Measurements from ENCODE around the gene CYFIP2.
A peak's percentile ranks its signal among the peaks of the same experiment; 100 is the strongest.

CYFIP2 gene

DNA sequence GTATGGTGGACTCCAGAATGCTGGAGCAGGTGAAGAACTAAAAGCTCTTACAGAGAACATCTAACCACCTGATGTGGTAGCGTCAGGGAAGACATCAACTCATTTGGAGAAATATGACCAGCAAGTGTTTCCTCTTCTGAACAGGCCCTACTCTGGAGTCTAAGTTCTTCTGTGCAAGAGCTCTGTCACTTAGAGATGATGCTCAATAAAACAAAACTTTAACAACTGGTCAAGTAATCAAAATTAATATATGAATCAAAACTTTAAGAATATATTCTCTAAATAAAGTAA, 85.8 kb downstream of the CYFIP2 start:
- TF ChIP-seq ESRRG (CRISPR knock-in tag; IDR thresholded peaks at IDR 0.05) (no peak), ARNTL (CRISPR knock-in tag; IDR thresholded peaks at IDR 0.05; ENCODE audit: borderline replicate concordance, low read depth) (no peak), TCF4 (CRISPR knock-in tag; IDR thresholded peaks at IDR 0.05; ENCODE audit: borderline replicate concordance) (no peak), ZNF70 (CRISPR knock-in tag; IDR thresholded peaks at IDR 0.05) (no peak), ZFP30 (CRISPR knock-in tag; IDR thresholded peaks at IDR 0.05) (no peak), ISL1 (CRISPR knock-in tag; IDR thresholded peaks at IDR 0.05) (no peak), OSR1 (CRISPR knock-in tag; IDR thresholded peaks at IDR 0.05) (no peak), ZC3H10 (CRISPR knock-in tag; IDR thresholded peaks at IDR 0.05) (no peak), ZNF565 (CRISPR knock-in tag; conservative IDR thresholded peaks at IDR 0.05; ENCODE audit: low read depth) (no peak), ZFP3 (CRISPR knock-in tag; IDR thresholded peaks at IDR 0.05) (no peak), BACH2 (CRISPR knock-in tag; IDR thresholded peaks at IDR 0.05; ENCODE audit: borderline replicate concordance) (no peak)
- TF ChIP-seq, protein P1, sequence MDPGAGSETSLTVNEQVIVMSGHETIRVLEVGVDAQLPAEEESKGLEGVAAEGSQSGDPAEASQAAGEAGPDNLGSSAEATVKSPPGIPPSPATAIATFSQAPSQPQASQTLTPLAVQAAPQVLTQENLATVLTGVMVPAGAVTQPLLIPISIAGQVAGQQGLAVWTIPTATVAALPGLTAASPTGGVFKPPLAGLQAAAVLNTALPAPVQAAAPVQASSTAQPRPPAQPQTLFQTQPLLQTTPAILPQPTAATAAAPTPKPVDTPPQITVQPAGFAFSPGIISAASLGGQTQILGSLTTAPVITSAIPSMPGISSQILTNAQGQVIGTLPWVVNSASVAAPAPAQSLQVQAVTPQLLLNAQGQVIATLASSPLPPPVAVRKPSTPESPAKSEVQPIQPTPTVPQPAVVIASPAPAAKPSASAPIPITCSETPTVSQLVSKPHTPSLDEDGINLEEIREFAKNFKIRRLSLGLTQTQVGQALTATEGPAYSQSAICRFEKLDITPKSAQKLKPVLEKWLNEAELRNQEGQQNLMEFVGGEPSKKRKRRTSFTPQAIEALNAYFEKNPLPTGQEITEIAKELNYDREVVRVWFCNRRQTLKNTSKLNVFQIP (CRISPR knock-in tag; IDR thresholded peaks at IDR 0.05; ENCODE audit: borderline replicate concordance, low read depth) = no peak
- TF ChIP-seq, protein P2, sequence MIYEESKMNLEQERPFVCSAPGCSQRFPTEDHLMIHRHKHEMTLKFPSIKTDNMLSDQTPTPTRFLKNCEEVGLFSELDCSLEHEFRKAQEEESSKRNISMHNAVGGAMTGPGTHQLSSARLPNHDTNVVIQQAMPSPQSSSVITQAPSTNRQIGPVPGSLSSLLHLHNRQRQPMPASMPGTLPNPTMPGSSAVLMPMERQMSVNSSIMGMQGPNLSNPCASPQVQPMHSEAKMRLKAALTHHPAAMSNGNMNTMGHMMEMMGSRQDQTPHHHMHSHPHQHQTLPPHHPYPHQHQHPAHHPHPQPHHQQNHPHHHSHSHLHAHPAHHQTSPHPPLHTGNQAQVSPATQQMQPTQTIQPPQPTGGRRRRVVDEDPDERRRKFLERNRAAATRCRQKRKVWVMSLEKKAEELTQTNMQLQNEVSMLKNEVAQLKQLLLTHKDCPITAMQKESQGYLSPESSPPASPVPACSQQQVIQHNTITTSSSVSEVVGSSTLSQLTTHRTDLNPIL (CRISPR knock-in tag; IDR thresholded peaks at IDR 0.05; ENCODE audit: low read depth) = no peak
- ATAC-seq = no peak

DNA sequence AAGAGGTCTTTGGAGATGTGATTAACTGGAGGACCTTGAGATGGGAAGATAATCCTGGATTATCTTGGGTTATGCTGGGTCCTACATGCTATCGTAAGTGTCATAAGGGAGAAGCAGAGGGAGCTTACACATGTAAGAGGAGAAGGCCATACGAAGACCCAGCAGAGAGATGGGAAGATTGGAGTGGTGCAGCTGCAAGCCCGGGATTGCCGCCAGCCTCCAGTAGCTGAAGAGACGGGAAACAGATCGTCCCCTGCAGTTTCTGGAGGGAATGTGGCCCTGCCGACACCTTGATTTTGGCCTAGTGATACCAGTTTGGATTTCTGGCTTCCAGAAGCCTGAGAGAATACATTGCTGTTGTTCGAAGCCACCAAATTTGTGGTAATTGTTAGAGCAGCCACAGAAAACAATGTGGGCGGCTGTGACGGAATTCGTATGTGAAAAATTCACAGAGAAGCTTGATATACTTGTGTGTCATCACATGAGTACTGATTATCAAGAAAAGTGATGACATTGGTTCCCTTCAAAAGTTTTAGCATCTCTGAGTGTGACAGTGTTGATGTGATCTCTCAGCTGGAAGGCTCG, 86.9 kb downstream of the CYFIP2 start:
- TF ChIP-seq PPARA (CRISPR knock-in tag; IDR thresholded peaks at IDR 0.05; ENCODE audit: borderline replicate concordance) (no peak), OSR1 (CRISPR knock-in tag; IDR thresholded peaks at IDR 0.05) (no peak), TOX (CRISPR knock-in tag; IDR thresholded peaks at IDR 0.05; ENCODE audit: borderline replicate concordance) (no peak)
- no peak for ATAC-seq

DNA sequence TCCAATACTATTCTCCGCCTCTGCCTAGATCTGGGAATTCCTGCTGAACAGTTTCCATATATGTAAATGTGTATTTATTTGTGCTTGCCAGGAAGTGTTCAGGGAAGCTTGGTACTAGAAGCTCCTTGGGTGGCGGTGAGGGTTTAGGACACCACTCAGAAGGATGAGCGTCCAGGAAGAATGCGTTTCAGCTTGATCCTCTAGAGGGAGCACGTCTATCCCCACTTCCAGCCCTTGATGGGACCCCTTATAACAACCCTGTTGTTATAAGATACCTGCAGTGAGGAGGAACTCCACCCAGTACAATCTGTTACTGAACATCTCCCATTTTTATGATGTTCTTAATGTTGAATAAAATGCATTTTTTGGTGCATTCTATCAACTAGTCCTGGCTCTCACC, 88.9 kb downstream of the CYFIP2 start:
- TF ChIP-seq OSR1 (CRISPR knock-in tag; IDR thresholded peaks at IDR 0.05) = no peak
- TF ChIP-seq, protein P1 (CRISPR knock-in tag; IDR thresholded peaks at IDR 0.05; ENCODE audit: borderline replicate concordance, low read depth) = no peak
- TF ChIP-seq, protein P2 (CRISPR knock-in tag; IDR thresholded peaks at IDR 0.05; ENCODE audit: low read depth) = no peak
- peak; percentile 51; the same call in 1 of the 3 replicates for ATAC-seq

DNA sequence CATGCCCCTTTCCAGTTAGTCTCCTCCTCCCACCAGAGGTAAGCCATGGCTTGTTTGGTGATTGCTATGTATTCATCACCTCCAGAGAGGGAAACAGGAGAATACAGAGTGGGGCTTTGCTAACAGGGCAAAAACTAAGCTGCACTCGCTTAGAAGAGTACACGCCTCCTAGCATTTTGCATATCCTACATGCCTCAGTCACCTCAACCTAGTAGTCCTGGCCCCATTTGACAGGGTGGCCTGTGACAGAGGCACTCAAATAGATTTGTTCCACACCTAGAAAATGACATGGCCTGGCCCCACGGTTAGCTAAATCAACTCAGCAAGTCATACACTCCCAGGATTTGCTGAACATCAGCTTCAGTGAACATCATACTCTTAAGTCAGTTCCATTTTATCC, 90.7 kb downstream of the CYFIP2 start:
- no peak for TF ChIP-seq ZFP3 (CRISPR knock-in tag; IDR thresholded peaks at IDR 0.05)
- TF ChIP-seq PPARA (CRISPR knock-in tag; IDR thresholded peaks at IDR 0.05; ENCODE audit: borderline replicate concordance) = no peak
- TF ChIP-seq TOX (CRISPR knock-in tag; IDR thresholded peaks at IDR 0.05; ENCODE audit: borderline replicate concordance) = no peak
- no peak for TF ChIP-seq ESRRG (CRISPR knock-in tag; IDR thresholded peaks at IDR 0.05)
- TF ChIP-seq, protein P3, sequence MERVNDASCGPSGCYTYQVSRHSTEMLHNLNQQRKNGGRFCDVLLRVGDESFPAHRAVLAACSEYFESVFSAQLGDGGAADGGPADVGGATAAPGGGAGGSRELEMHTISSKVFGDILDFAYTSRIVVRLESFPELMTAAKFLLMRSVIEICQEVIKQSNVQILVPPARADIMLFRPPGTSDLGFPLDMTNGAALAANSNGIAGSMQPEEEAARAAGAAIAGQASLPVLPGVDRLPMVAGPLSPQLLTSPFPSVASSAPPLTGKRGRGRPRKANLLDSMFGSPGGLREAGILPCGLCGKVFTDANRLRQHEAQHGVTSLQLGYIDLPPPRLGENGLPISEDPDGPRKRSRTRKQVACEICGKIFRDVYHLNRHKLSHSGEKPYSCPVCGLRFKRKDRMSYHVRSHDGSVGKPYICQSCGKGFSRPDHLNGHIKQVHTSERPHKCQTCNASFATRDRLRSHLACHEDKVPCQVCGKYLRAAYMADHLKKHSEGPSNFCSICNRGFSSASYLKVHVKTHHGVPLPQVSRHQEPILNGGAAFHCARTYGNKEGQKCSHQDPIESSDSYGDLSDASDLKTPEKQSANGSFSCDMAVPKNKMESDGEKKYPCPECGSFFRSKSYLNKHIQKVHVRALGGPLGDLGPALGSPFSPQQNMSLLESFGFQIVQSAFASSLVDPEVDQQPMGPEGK (CRISPR knock-in tag; IDR thresholded peaks at IDR 0.05; ENCODE audit: borderline replicate concordance) = no peak
- TF ChIP-seq, protein P4, sequence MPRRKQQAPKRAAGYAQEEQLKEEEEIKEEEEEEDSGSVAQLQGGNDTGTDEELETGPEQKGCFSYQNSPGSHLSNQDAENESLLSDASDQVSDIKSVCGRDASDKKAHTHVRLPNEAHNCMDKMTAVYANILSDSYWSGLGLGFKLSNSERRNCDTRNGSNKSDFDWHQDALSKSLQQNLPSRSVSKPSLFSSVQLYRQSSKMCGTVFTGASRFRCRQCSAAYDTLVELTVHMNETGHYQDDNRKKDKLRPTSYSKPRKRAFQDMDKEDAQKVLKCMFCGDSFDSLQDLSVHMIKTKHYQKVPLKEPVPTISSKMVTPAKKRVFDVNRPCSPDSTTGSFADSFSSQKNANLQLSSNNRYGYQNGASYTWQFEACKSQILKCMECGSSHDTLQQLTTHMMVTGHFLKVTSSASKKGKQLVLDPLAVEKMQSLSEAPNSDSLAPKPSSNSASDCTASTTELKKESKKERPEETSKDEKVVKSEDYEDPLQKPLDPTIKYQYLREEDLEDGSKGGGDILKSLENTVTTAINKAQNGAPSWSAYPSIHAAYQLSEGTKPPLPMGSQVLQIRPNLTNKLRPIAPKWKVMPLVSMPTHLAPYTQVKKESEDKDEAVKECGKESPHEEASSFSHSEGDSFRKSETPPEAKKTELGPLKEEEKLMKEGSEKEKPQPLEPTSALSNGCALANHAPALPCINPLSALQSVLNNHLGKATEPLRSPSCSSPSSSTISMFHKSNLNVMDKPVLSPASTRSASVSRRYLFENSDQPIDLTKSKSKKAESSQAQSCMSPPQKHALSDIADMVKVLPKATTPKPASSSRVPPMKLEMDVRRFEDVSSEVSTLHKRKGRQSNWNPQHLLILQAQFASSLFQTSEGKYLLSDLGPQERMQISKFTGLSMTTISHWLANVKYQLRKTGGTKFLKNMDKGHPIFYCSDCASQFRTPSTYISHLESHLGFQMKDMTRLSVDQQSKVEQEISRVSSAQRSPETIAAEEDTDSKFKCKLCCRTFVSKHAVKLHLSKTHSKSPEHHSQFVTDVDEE (CRISPR knock-in tag; IDR thresholded peaks at IDR 0.05) = no peak
- TF ChIP-seq ZNF565 (CRISPR knock-in tag; conservative IDR thresholded peaks at IDR 0.05; ENCODE audit: low read depth) = no peak
- TF ChIP-seq, protein P1 (CRISPR knock-in tag; IDR thresholded peaks at IDR 0.05; ENCODE audit: borderline replicate concordance, low read depth) = no peak
- no peak for ATAC-seq

Data from SK-N-SH treated with all-trans-retinoic acid at 6 μM for 48 hours (cell line).